B cell (primary cell): ENCODE results near the gene ID1. TPM values are rescaled to one million over a fixed set of nuclear protein-coding genes. Genes with fewer than 3 reads are reported as not detected.

Experiments
- ATAC-seq: fragments of 200-7000 bp; cut with Tn5 transposase; one replicate; pipeline ENCODE4 v1.10.0; 2021; ENCODE audit warnings: low read depth, mild to moderate bottlenecking, moderate number of reproducible peaks, moderate library complexity
- CTCF ChIA-PET: fragments of 350-600 bp; sonication (Branson Sonifier 250); formaldehyde crosslinking; loops from one replicate; lab custom pipeline; 2021; ENCODE audit warnings: antibody characterized with exemption, inconsistent platforms; lab: Charles Lee
- POLR2A ChIA-PET: fragments of 350-600 bp; sonication (Branson Sonifier 250); formaldehyde crosslinking; loops from one replicate; lab custom pipeline; 2021; ENCODE audit warnings: antibody characterized with exemption; lab: Charles Lee
- DNase-seq: peaks from one replicate; pipeline ENCODE4 v3.0.0; 2013
- H2AFZ ChIP-seq: 2 replicates; pipeline ENCODE4 v1.6.1; 2012; ENCODE audit warnings: mild to moderate bottlenecking, low read depth, low read length; ENCODE audit not compliant: insufficient read depth, poor library complexity, severe bottlenecking
- H3K27ac ChIP-seq, 2 donors: 1 replicate in 1 of 2; 2 replicates in 1 of 2; pipeline ENCODE4 v1.5.1; 2012 to 2013; ENCODE audit warnings: low read length in 2 of 2, mild to moderate bottlenecking in 2 of 2, moderate library complexity in 1 of 2
- H3K27me3 ChIP-seq, 4 experiments: fragments of 200-600 bp in 1 of 4; sonication (generic) in 1 of 4; replicated peaks in 1 of 4; 1 replicate in 2 of 4; 2 replicates in 2 of 4; pipeline versions ENCODE4 v1.6.1 to v1.7.0; 2013 to 2016; ENCODE audit warnings: low read length in 3 of 4, mild to moderate bottlenecking in 2 of 4, mixed read lengths in 1 of 4, moderate library complexity in 1 of 4; ENCODE audit not compliant: insufficient read depth in 4 of 4, control insufficient read depth in 3 of 4; ENCODE audit errors: control extremely low read depth in 1 of 4
- H3K36me3 ChIP-seq, 2 experiments: replicated peaks in 1 of 2; 1 replicate in 1 of 2; 2 replicates in 1 of 2; pipeline versions ENCODE4 v1.6.1 to v1.7.1; 2013; ENCODE audit warnings: low read length in 1 of 2; ENCODE audit not compliant: insufficient read depth in 2 of 2, control insufficient read depth in 1 of 2; ENCODE audit errors: control extremely low read depth in 1 of 2, extremely low read depth in 1 of 2
- H3K4me1 ChIP-seq, 2 donors: fragments of 200-600 bp in 1 of 2; sonication (generic) in 1 of 2; 1 replicate in 1 of 2; 2 replicates in 1 of 2; pipeline versions ENCODE4 v1.5.1 to v1.6.1; 2013 to 2017; ENCODE audit warnings: low read length in 2 of 2; ENCODE audit not compliant: control insufficient read depth in 2 of 2, insufficient read depth in 2 of 2
- H3K4me2 ChIP-seq: replicated peaks from 2 replicates; pipeline ENCODE3; 2012; ENCODE audit warnings: mild to moderate bottlenecking, low read depth, low read length; ENCODE audit not compliant: poor library complexity, severe bottlenecking
- H3K4me3 ChIP-seq, 5 experiments: fragments of 200-600 bp in 1 of 5; sonication (generic) in 1 of 5; 1 replicate in 3 of 5; 2 replicates in 2 of 5; pipeline versions ENCODE4 v1.5.1 to v1.7.0; 2011 to 2016; ENCODE audit warnings: low read length in 4 of 5, mild to moderate bottlenecking in 4 of 5, low read depth in 2 of 5, control low read depth in 1 of 5, moderate library complexity in 1 of 5; ENCODE audit not compliant: insufficient read depth in 1 of 5; ENCODE audit errors: control extremely low read depth in 1 of 5, extremely low read depth in 1 of 5
- H3K79me2 ChIP-seq: fragments of 200-600 bp; sonication (generic); one replicate; pipeline ENCODE4 v1.6.0; 2016; ENCODE audit warnings: low read length; ENCODE audit not compliant: control insufficient read depth, insufficient read depth
- H3K9ac ChIP-seq: fragments of 200-600 bp; sonication (generic); 2 replicates; pipeline ENCODE4 v1.6.1; 2017; ENCODE audit warnings: mild to moderate bottlenecking, low read length, moderate library complexity
- H3K9me3 ChIP-seq, 3 donors: one replicate each; pipeline versions ENCODE4 v1.6.1 to v1.7.1; 2013; ENCODE audit warnings: low read length in 2 of 3; ENCODE audit not compliant: control insufficient read depth in 2 of 3, insufficient read depth in 1 of 3; ENCODE audit errors: control extremely low read depth in 1 of 3
- H4K20me1 ChIP-seq: 2 replicates; pipeline ENCODE4 v1.6.0; 2012; ENCODE audit warnings: mild to moderate bottlenecking, low read length; ENCODE audit not compliant: insufficient read depth, control insufficient read depth, poor library complexity, severe bottlenecking
- H3K27ac Mint-ChIP-seq: one replicate; pipeline ENCODE4 v1.8.0; 2021; ENCODE audit warnings: mixed read lengths
- H3K27me3 Mint-ChIP-seq: one replicate; pipeline ENCODE4 v1.8.0; 2021; ENCODE audit warnings: mixed read lengths
- H3K4me1 Mint-ChIP-seq: one replicate; pipeline ENCODE4 v1.8.0; 2021; ENCODE audit warnings: mixed read lengths
- H3K4me3 Mint-ChIP-seq: one replicate; pipeline ENCODE4 v1.8.0; 2021; ENCODE audit warnings: mixed read lengths
- H3K9me3 Mint-ChIP-seq: one replicate; pipeline ENCODE4 v1.8.0; 2022; ENCODE audit warnings: mixed read lengths; ENCODE audit not compliant: insufficient read depth
- EZH2 ChIP-seq: IDR thresholded peaks from 2 replicates; pipeline ENCODE4 v1.6.1; 2012; ENCODE audit warnings: borderline replicate concordance, low read depth, mild to moderate bottlenecking, moderate library complexity, low read length; ENCODE audit not compliant: insufficient read depth, poor library complexity, severe bottlenecking
- WGBS: methylation state at CpG from one replicate; pipeline ENCODE4 v1.1.5; 2013; ENCODE audit warnings: missing lambda C conversion rate; ENCODE audit not compliant: insufficient coverage; 5-methylcytosine and 5-hydroxymethylcytosine counted together
- intact Hi-C: fragments of 100-400 bp; cut with micrococcal nuclease; formaldehyde crosslinking; loops from one replicate; pipeline ENCODE4 v1.10.0; 2022
- polyA plus RNA-seq: library from polyadenylated mRNA; depleted of rRNA; stranded (reverse); fragments of >200 nt; gene quantifications from 2 replicates; pipeline ENCODE4 v1.2.3, GENCODE V29; 2012
- total RNA-seq, 2 donors: library from RNA; stranded (reverse); fragments of 120-200 nt in 1 of 2; gene quantifications; 1 replicate in 1 of 2; 2 replicates in 1 of 2; pipeline versions ENCODE4 v1.2.3 to v1.2.4, GENCODE V29; 2013 to 2022
- TF ChIP-seq, protein P1 (sequence below): fragments of 200-600 bp; IDR thresholded peaks from one replicate; pipeline ENCODE4 v1.8.0; 2022; ENCODE audit warnings: antibody characterized with exemption, mild to moderate bottlenecking

The ID1 gene
- total and polyA plus RNA-seq, 2 donors (not counting 1 experiment from before 2014, with no cell fraction given), result 4.4 to 68.2 TPM

DNA sequence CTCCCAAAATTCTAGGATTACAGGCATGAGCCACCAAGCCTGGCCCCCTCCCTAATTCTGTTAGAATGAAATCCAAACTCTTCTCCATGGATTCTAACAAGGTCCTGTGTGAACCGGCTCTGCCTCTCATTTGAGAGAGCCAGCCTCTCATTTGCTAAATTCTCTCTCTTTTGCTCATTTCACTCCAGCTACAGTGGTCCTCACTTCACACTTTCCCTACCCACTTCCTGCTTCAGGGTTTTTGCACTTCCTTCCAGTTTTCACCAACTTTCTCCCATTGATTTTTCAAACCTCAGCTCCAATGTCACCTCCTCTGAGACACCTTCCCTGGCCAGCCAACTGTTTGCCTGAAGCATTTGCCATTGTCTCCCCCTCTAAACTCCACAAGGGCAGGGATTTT lies 37.7 kb downstream of the ID1 start:
- ATAC-seq, result no peak
- CTCF ChIA-PET, result no interaction called here

GRCh38 chr20:31643522-31643921 lies 38.4 kb downstream of the ID1 start:
- H3K9me3 ChIP-seq, result no peaks in the 10 kb centered on the region
- no peak for DNase-seq
- no peak for TF ChIP-seq EZH2
- TF ChIP-seq, protein P1, sequence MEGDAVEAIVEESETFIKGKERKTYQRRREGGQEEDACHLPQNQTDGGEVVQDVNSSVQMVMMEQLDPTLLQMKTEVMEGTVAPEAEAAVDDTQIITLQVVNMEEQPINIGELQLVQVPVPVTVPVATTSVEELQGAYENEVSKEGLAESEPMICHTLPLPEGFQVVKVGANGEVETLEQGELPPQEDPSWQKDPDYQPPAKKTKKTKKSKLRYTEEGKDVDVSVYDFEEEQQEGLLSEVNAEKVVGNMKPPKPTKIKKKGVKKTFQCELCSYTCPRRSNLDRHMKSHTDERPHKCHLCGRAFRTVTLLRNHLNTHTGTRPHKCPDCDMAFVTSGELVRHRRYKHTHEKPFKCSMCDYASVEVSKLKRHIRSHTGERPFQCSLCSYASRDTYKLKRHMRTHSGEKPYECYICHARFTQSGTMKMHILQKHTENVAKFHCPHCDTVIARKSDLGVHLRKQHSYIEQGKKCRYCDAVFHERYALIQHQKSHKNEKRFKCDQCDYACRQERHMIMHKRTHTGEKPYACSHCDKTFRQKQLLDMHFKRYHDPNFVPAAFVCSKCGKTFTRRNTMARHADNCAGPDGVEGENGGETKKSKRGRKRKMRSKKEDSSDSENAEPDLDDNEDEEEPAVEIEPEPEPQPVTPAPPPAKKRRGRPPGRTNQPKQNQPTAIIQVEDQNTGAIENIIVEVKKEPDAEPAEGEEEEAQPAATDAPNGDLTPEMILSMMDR, result no peak
- H2AFZ ChIP-seq, result no peak overlapping the region
- H3K27me3 ChIP-seq, result no peaks in the 10 kb centered on the region
- H3K4me3 ChIP-seq, result no peak overlapping the region
- H3K36me3 ChIP-seq, result no peaks in the 10 kb centered on the region
- H3K4me1 ChIP-seq, result no peaks in the 10 kb centered on the region
- ATAC-seq, result no peak
- Mint-ChIP-seq H3K27ac (no peak overlapping the region), H3K27me3 (peaks cover 8% of the 10 kb centered on the region), H3K4me3 (no peak overlapping the region), H3K4me1 (no peaks in the 10 kb centered on the region), H3K9me3 (no peaks in the 10 kb centered on the region)
- H4K20me1 ChIP-seq, result no peaks in the 10 kb centered on the region
- H3K4me2 ChIP-seq, result no peak overlapping the region
- ChIA-PET POLR2A (no interaction called here), CTCF (no interaction called here)
- no peak overlapping the region for H3K9ac ChIP-seq
- 87% methylated on average over 4 of the region's 4 CpGs for WGBS
- intact Hi-C loops, result no loop called here
- H3K79me2 ChIP-seq, result no peaks in the 10 kb centered on the region
- no peak overlapping the region for H3K27ac ChIP-seq

More for the DNA sequence above, 37.7 kb downstream of the ID1 start:
- Histone ChIP-seq H2AFZ (no peak overlapping the region), H4K20me1 (no peaks in the 10 kb centered on the region), H3K9ac (no peak overlapping the region), H3K27ac (no peak overlapping the region), H3K27me3 (no peaks in the 10 kb centered on the region), H3K4me1 (no peaks in the 10 kb centered on the region), H3K4me2 (no peak overlapping the region), H3K4me3 (no peak overlapping the region), H3K36me3 (no peaks in the 10 kb centered on the region), H3K9me3 (no peaks in the 10 kb centered on the region), H3K79me2 (no peaks in the 10 kb centered on the region)
- intact Hi-C loops, result no loop called here
- no peaks in the 10 kb centered on the region for H3K4me1 Mint-ChIP-seq
- H3K27me3 Mint-ChIP-seq, result peaks cover 8% of the 10 kb centered on the region
- TF ChIP-seq EZH2, result no peak
- TF ChIP-seq, protein P1, result no peak
- DNase-seq, result no peak
- POLR2A ChIA-PET, result no interaction called here
- no peak overlapping the region for H3K27ac Mint-ChIP-seq
- H3K9me3 Mint-ChIP-seq, result no peaks in the 10 kb centered on the region
- WGBS, result 10% methylated on average over 1 of the region's 1 CpG
- no peak overlapping the region for H3K4me3 Mint-ChIP-seq
